Measurements from ENCODE around the gene SLAMF6. TPM values are rescaled to one million over a fixed set of nuclear protein-coding genes. Genes with fewer than 3 reads are reported as not detected.
A peak's percentile ranks its signal among the peaks of the same experiment; 100 is the strongest.

The SLAMF6 gene
- total and polyA plus RNA-seq, 4 donors, result 0.73 to 2.4 (median 2.1) TPM

GRCh38 chr1:160541622-160542302, 18.7 kb upstream of the SLAMF6 start:
- H3K36me3 ChIP-seq (ENCODE audit: control insufficient read depth in 4 of 4, insufficient read depth in 4 of 4, low read length in 4 of 4), result no peaks in the 10 kb centered on the region
- H3K4me1 ChIP-seq (ENCODE audit: control insufficient read depth in 5 of 5, insufficient read depth in 5 of 5, low read length in 5 of 5), result peaks cover 0 to 20% (median 0%) of the 10 kb centered on the region in 5 donors
- no peak for ATAC-seq (ENCODE audit: insufficient read depth, low FRiP score)
- H3K4me3 ChIP-seq, result no peak overlapping the region
- H3K9me3 ChIP-seq (ENCODE audit: control insufficient read depth in 4 of 4, insufficient read depth in 3 of 4, low read length in 3 of 4), result peaks cover 0 to 3% (median 0%) of the 10 kb centered on the region in 4 donors
- TF ChIP-seq CTCF (IDR thresholded peaks at IDR 0.05; ENCODE audit: control extremely low read depth, extremely low read depth), result no peak
- H3K27me3 ChIP-seq (ENCODE audit: control insufficient read depth in 3 of 3, insufficient read depth in 3 of 3, low read length in 2 of 3), result no peaks in the 10 kb centered on the region
- no peak overlapping the region for H3K27ac ChIP-seq (ENCODE audit: low read depth in 1 of 2, low read length in 1 of 2)
- H3K9ac ChIP-seq (ENCODE audit: insufficient read depth in 1 of 2, low read length in 2 of 2), result no peak overlapping the region
- WGBS, 2 donors, result 34 to 66% methylated on average over 1 of the region's 1 CpG
- DNase-seq, result peak in 1 of 3 donors; percentile 9

GRCh38 chr1:160540859-160541233, 17.8 kb upstream of the SLAMF6 start:
- no peak for TF ChIP-seq CTCF (IDR thresholded peaks at IDR 0.05; ENCODE audit: control extremely low read depth, extremely low read depth)
- Histone ChIP-seq H3K9me3 (ENCODE audit: control insufficient read depth in 4 of 4, insufficient read depth in 3 of 4, low read length in 3 of 4) (peaks cover 0 to 3% (median 0%) of the 10 kb centered on the region in 4 donors), H3K36me3 (ENCODE audit: control insufficient read depth in 4 of 4, insufficient read depth in 4 of 4, low read length in 4 of 4) (no peaks in the 10 kb centered on the region), H3K9ac (ENCODE audit: insufficient read depth in 1 of 2, low read length in 2 of 2) (no peak overlapping the region), H3K4me1 (ENCODE audit: control insufficient read depth in 5 of 5, insufficient read depth in 5 of 5, low read length in 5 of 5) (peaks cover 0 to 18% (median 0%) of the 10 kb centered on the region in 5 donors), H3K4me3 (no peak overlapping the region), H3K27ac (ENCODE audit: low read depth in 1 of 2, low read length in 1 of 2) (no peak overlapping the region), H3K27me3 (ENCODE audit: control insufficient read depth in 3 of 3, insufficient read depth in 3 of 3, low read length in 2 of 3) (no peaks in the 10 kb centered on the region)
- DNase-seq (no peak), ATAC-seq (ENCODE audit: insufficient read depth, low FRiP score) (no peak)

GRCh38 chr1:160539990-160540858, 17.2 kb upstream of the SLAMF6 start:
- no peaks in the 10 kb centered on the region for H3K27me3 ChIP-seq (ENCODE audit: control insufficient read depth in 3 of 3, insufficient read depth in 3 of 3, low read length in 2 of 3)
- H3K27ac ChIP-seq (ENCODE audit: low read depth in 1 of 2, low read length in 1 of 2), result peak overlapping the region in 1 of 2 donors; percentile 67
- no peak overlapping the region for H3K4me3 ChIP-seq
- H3K36me3 ChIP-seq (ENCODE audit: control insufficient read depth in 4 of 4, insufficient read depth in 4 of 4, low read length in 4 of 4), result no peaks in the 10 kb centered on the region
- H3K9ac ChIP-seq (ENCODE audit: insufficient read depth in 1 of 2, low read length in 2 of 2), result no peak overlapping the region
- peaks cover 0 to 5% (median under 1%) of the 10 kb centered on the region in 4 donors for H3K9me3 ChIP-seq (ENCODE audit: control insufficient read depth in 4 of 4, insufficient read depth in 3 of 4, low read length in 3 of 4)
- H3K4me1 ChIP-seq (ENCODE audit: control insufficient read depth in 5 of 5, insufficient read depth in 5 of 5, low read length in 5 of 5), result peaks cover 0 to 18% (median 0%) of the 10 kb centered on the region in 5 donors
- no peak for ATAC-seq (ENCODE audit: insufficient read depth, low FRiP score)
- no peak for TF ChIP-seq CTCF (IDR thresholded peaks at IDR 0.05; ENCODE audit: control extremely low read depth, extremely low read depth)
- peak in 1 of 3 donors; percentile 9 for DNase-seq
- 20 to 28% methylated on average over 8 of the region's 8 CpGs for WGBS, 2 donors
